ENCODE measurements around the gene RFX2. TPM values are rescaled to one million over a fixed set of nuclear protein-coding genes. Genes with fewer than 3 reads are reported as not detected.
"Not testable (repeated sequence)": the region's sequence is repeated elsewhere in the genome, so short reads cannot be mapped to it uniquely, and the experiment has no call there.

The RFX2 gene
- total RNA-seq, 2 experiments from 2014 or later: 5.4 to 5.5 TPM

GRCh38 chr19:6079107-6079506 is 31.2 kb downstream of the RFX2 start:
- POLR2A ChIA-PET: no interaction called here
- CTCF ChIA-PET: interaction anchor here (0.7 to 0.9 kb wide), 3 partner anchors 10 to 112 kb away, joined by 3 to 4 read pairs (median 3); no protein-coding TSS in a partner anchor

GRCh38 chr19:6078068-6078467 is 32.2 kb downstream of the RFX2 start:
- ChIA-PET CTCF (no interaction called here), POLR2A (no interaction called here)

- ChIA-PET POLR2A (no interaction called here), CTCF (no interaction called here)
Observed at GRCh38 chr19:6076675-6077463, 33.4 kb downstream of the RFX2 start.

- CTCF ChIA-PET: interaction anchor here (0.5 kb wide), 1 partner anchor 288 kb away, joined by 3 read pairs; no protein-coding TSS in a partner anchor
- POLR2A ChIA-PET: no interaction called here
Observed at GRCh38 chr19:6076291-6076665, 34.0 kb downstream of the RFX2 start.

- ChIA-PET CTCF (no interaction called here), POLR2A (no interaction called here)
Observed at GRCh38 chr19:6074709-6075403, 35.4 kb downstream of the RFX2 start.

GRCh38 chr19:6073858-6074708 is 36.2 kb downstream of the RFX2 start:
- POLR2A ChIA-PET: no interaction called here
- CTCF ChIA-PET: no interaction called here

GRCh38 chr19:6073233-6073632 is 37.1 kb downstream of the RFX2 start:
- CTCF ChIA-PET, POLR2A ChIA-PET: not testable (repeated sequence)

- POLR2A ChIA-PET: no interaction called here
- CTCF ChIA-PET: no interaction called here
Observed at GRCh38 chr19:6071875-6072274, 38.4 kb downstream of the RFX2 start.

GRCh38 chr19:6070720-6071485 is 39.4 kb downstream of the RFX2 start:
- POLR2A ChIA-PET: no interaction called here
- CTCF ChIA-PET: no interaction called here

GRCh38 chr19:6070207-6070681 is 40.1 kb downstream of the RFX2 start:
- POLR2A ChIA-PET: no interaction called here
- CTCF ChIA-PET: no interaction called here

GRCh38 chr19:6069268-6069791 is 41.0 kb downstream of the RFX2 start:
- ChIA-PET POLR2A (no interaction called here), CTCF (interaction anchor here (0.9 kb wide), 1 partner anchor 10 kb away, joined by 3 read pairs; no protein-coding TSS in a partner anchor)

GRCh38 chr19:6068711-6069110 is 41.6 kb downstream of the RFX2 start:
- CTCF ChIA-PET: interaction anchor here (0.9 kb wide), 1 partner anchor 11 kb away, joined by 3 read pairs; no protein-coding TSS in a partner anchor
- POLR2A ChIA-PET: no interaction called here

- ChIA-PET POLR2A (no interaction called here), CTCF (interaction anchor here (0.6 kb wide), 1 partner anchor 47 kb away, joined by 3 read pairs; no protein-coding TSS in a partner anchor)
Observed at GRCh38 chr19:6067975-6068374, 42.3 kb downstream of the RFX2 start.

- POLR2A ChIA-PET: no interaction called here
- CTCF ChIA-PET: interaction anchor here (0.5 kb wide), 1 partner anchor 565 kb away, joined by 3 read pairs; no protein-coding TSS in a partner anchor
Observed at GRCh38 chr19:6066661-6067646, 43.3 kb downstream of the RFX2 start.

GRCh38 chr19:6065685-6066374 is 44.5 kb downstream of the RFX2 start:
- CTCF ChIA-PET: no interaction called here
- POLR2A ChIA-PET: no interaction called here

- ChIA-PET CTCF (no interaction called here), POLR2A (no interaction called here)
Observed at GRCh38 chr19:6064336-6065073, 45.8 kb downstream of the RFX2 start.

All from activated CD8-positive, alpha-beta memory T cell treated with anti-CD3 and anti-CD28 coated beads for 36 hours (primary cell).